OCI-LY3 (cell line): ENCODE data around the gene PSMD9.
"Not testable (repeated sequence)": the region's sequence is repeated elsewhere in the genome, so short reads cannot be mapped to it uniquely, and the experiment has no call there.

Experiments
- H2AFZ ChIP-seq: fragments of 200-600, 300-600 bp; shearing (Covaris generic); 2 replicates; pipeline ENCODE4 v1.6.0; 2014; ENCODE audit warnings: antibody characterized with exemption, low read depth, low read length
- H3K27ac ChIP-seq: fragments of 200-600, 300-600 bp; sonication (generic); 2 replicates; pipeline ENCODE4 v1.5.1; 2014; ENCODE audit warnings: mild to moderate bottlenecking, low read length, moderate library complexity, mixed read lengths
- H3K27me3 ChIP-seq: fragments of 200-600, 300-600 bp; sonication (generic); 2 replicates; pipeline ENCODE4 v1.6.1; 2014; ENCODE audit warnings: low read depth, low read length, mixed read lengths
- H3K36me3 ChIP-seq: fragments of 200-600, 300-600 bp; sonication (generic); replicated peaks from 2 replicates; pipeline ENCODE3; 2014; ENCODE audit warnings: low read depth, low read length, mixed read lengths
- H3K4me1 ChIP-seq: fragments of 300-600, 200-600 bp; sonication (generic); 2 replicates; pipeline ENCODE4 v1.6.1; 2014; ENCODE audit warnings: low read length, mixed read lengths
- H3K4me2 ChIP-seq: fragments of 200-600, 300-600 bp; sonication (generic); 2 replicates; pipeline ENCODE4 v1.6.1; 2014; ENCODE audit warnings: low read length, mixed read lengths
- H3K4me3 ChIP-seq: fragments of 300-600, 200-600 bp; sonication (generic); 2 replicates; pipeline ENCODE4 v1.5.1; 2014; ENCODE audit warnings: antibody characterized with exemption, mild to moderate bottlenecking, low read length, moderate library complexity
- H3K79me2 ChIP-seq: fragments of 300-600, 200-600 bp; shearing (Covaris generic); 2 replicates; pipeline ENCODE4 v1.6.1; 2014; ENCODE audit warnings: mild to moderate bottlenecking, low read length, mixed read lengths
- H3K9ac ChIP-seq: fragments of 300-600, 200-600 bp; shearing (Covaris generic); 2 replicates; pipeline ENCODE4 v1.6.0; 2014; ENCODE audit warnings: mild to moderate bottlenecking, low read length, moderate library complexity
- H3K9me3 ChIP-seq: fragments of 200-600, 300-600 bp; shearing (Covaris generic); 2 replicates; pipeline ENCODE4 v1.6.1; 2014; ENCODE audit warnings: low read length, mixed read lengths; ENCODE audit not compliant: insufficient read depth
- H4K20me1 ChIP-seq: fragments of 200-600, 300-600 bp; sonication (generic); 2 replicates; pipeline ENCODE4 v1.6.1; 2016; ENCODE audit warnings: low read length, mixed read lengths; ENCODE audit not compliant: insufficient read depth
- CTCF ChIP-seq: fragments of 200-600, 300-600 bp; sonication (generic); IDR thresholded peaks from 2 replicates; pipeline ENCODE4 v1.5.1; 2014; ENCODE audit warnings: antibody characterized with exemption, low read length, low read depth
- EZH2phosphoT487 ChIP-seq: fragments of 200-600 bp; shearing (Covaris generic); IDR thresholded peaks from 2 replicates; pipeline ENCODE4 v1.6.1; 2018; ENCODE audit warnings: antibody characterized with exemption, mixed run types, low read depth

Gene PSMD9

GRCh38 chr12:121857322-121858246 lies 31.0 kb upstream of the PSMD9 start:
- TF ChIP-seq CTCF (no peak), EZH2phosphoT487 (no peak)
- Histone ChIP-seq H3K4me2 (no peak overlapping the region), H3K9me3 (no peaks in the 10 kb centered on the region), H3K4me3 (no peak overlapping the region), H3K79me2 (no peaks in the 10 kb centered on the region), H2AFZ (no peak overlapping the region), H3K9ac (no peak overlapping the region), H3K27me3 (peaks cover 18% of the 10 kb centered on the region), H3K27ac (no peak overlapping the region), H3K4me1 (peaks cover 31% of the 10 kb centered on the region), H3K36me3 (no peaks in the 10 kb centered on the region), H4K20me1 (no peaks in the 10 kb centered on the region)

- Histone ChIP-seq H3K4me1 (peaks cover 31% of the 10 kb centered on the region), H3K36me3 (no peaks in the 10 kb centered on the region), H3K27ac (no peak overlapping the region), H3K9me3 (no peaks in the 10 kb centered on the region), H2AFZ (no peak overlapping the region), H3K79me2 (no peaks in the 10 kb centered on the region), H4K20me1 (no peaks in the 10 kb centered on the region), H3K27me3 (peaks cover 19% of the 10 kb centered on the region), H3K9ac (no peak overlapping the region), H3K4me2 (no peak overlapping the region), H3K4me3 (no peak overlapping the region)
- TF ChIP-seq EZH2phosphoT487 (no peak), CTCF (no peak)
These were observed 30.3 kb upstream of the PSMD9 start for GRCh38 chr12:121858318-121858661.

- Histone ChIP-seq H3K9me3 (no peaks in the 10 kb centered on the region), H4K20me1 (no peaks in the 10 kb centered on the region), H3K27me3 (peaks cover 21% of the 10 kb centered on the region), H3K9ac (no peak within 1 kb of the TSS), H3K4me3 (no peak within 1 kb of the TSS), H3K4me2 (no peak within 1 kb of the TSS), H3K36me3 (no peaks in the 10 kb centered on the region), H3K27ac (no peak within 1 kb of the TSS), H3K79me2 (no peaks in the 10 kb centered on the region), H2AFZ (no peak within 1 kb of the TSS), H3K4me1 (peaks cover 31% of the 10 kb centered on the region)
- TF ChIP-seq EZH2phosphoT487 (no peak), CTCF (no peak)
These were observed 29.7 kb upstream of the PSMD9 start, which contains the start of gene HPD for GRCh38 chr12:121858662-121859572. Gene HPD (minus strand): TSS chr12:121858859. CDS start chr12:121858823, 36 bp downstream.

DNA sequence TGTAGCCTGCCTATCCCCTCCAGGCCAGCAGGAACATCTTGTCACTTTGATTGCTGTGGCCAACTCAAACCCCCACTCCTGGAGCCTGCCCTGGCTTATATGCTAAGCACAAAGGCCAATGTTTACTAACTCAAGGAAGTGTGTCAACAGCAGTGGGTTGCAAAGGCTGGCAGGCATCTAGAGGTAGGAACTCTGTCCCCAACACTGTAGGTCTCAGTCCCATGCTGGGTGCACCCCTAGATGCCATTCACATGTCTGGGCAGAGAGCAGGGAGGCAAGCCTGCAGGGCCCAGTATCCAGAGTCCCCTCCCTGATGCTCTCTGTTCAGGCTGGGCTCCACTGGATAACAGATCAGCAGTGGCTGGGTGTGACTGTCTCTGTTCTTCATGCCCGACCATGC lies 28.3 kb upstream of the PSMD9 start:
- Histone ChIP-seq H3K27me3 (peaks cover 10% of the 10 kb centered on the region; the same call in 1 of the 2 replicates), H3K4me2 (no peak overlapping the region)
- TF ChIP-seq EZH2phosphoT487, result no peak
- no peak for TF ChIP-seq CTCF

GRCh38 chr12:121860699-121861098 lies 27.9 kb upstream of the PSMD9 start:
- H3K36me3 ChIP-seq, H3K27ac ChIP-seq, H3K9me3 ChIP-seq, H3K79me2 ChIP-seq, H3K4me2 ChIP-seq, H4K20me1 ChIP-seq, H3K4me3 ChIP-seq, H2AFZ ChIP-seq, H3K9ac ChIP-seq: not testable (repeated sequence)
- H3K4me1 ChIP-seq, result peaks cover 23% of the 10 kb centered on the region
- peaks cover 10% of the 10 kb centered on the region; the same call in 1 of the 2 replicates for H3K27me3 ChIP-seq

More for the DNA sequence above, 28.3 kb upstream of the PSMD9 start:
- Histone ChIP-seq H3K4me1 (peaks cover 27% of the 10 kb centered on the region), H3K9ac (no peak overlapping the region), H3K36me3 (no peaks in the 10 kb centered on the region), H3K4me3 (no peak overlapping the region), H3K9me3 (no peaks in the 10 kb centered on the region), H3K79me2 (no peaks in the 10 kb centered on the region), H3K27ac (no peak overlapping the region), H2AFZ (no peak overlapping the region), H4K20me1 (no peaks in the 10 kb centered on the region)
